DMS153 treated with DMSO at 0.1 percent for 48 hours (cell line): ENCODE measurements around the gene SLC6A5.

ENCODE experiments used
- DNase-seq: peaks from one replicate; lab custom pipeline; 2025; ENCODE audit not compliant: unreplicated experiment; lab: John Stamatoyannopoulos, UW

SLC6A5 gene

GRCh38 chr11:20618083-20618482 is 18.7 kb downstream of the SLC6A5 start:
- no peak for DNase-seq

GRCh38 chr11:20620988-20621387 is 21.6 kb downstream of the SLC6A5 start:
- no peak for DNase-seq

- DNase-seq, result no peak
Observed at GRCh38 chr11:20621679-20622078, 22.3 kb downstream of the SLC6A5 start.

- DNase-seq, result no peak
Observed at GRCh38 chr11:20623252-20623651, 23.8 kb downstream of the SLC6A5 start.

- DNase-seq, result no peak
Observed at GRCh38 chr11:20626279-20626678, 26.9 kb downstream of the SLC6A5 start.

GRCh38 chr11:20627026-20627425 is 27.6 kb downstream of the SLC6A5 start:
- DNase-seq, result no peak

- no peak for DNase-seq
Observed at GRCh38 chr11:20627701-20628100, 28.3 kb downstream of the SLC6A5 start.

- DNase-seq, result peak; percentile 25
Observed at GRCh38 chr11:20631519-20632168, 32.2 kb downstream of the SLC6A5 start.

GRCh38 chr11:20632169-20632532 is 32.7 kb downstream of the SLC6A5 start:
- DNase-seq, result no peak

- no peak for DNase-seq
Observed at GRCh38 chr11:20634044-20634443, 34.6 kb downstream of the SLC6A5 start.

- DNase-seq, result no peak
Observed at GRCh38 chr11:20634781-20635180, 35.4 kb downstream of the SLC6A5 start.

- DNase-seq, result no peak
Observed at GRCh38 chr11:20638074-20638473, 38.7 kb downstream of the SLC6A5 start.

- DNase-seq, result no peak
Observed at GRCh38 chr11:20639688-20640087, 40.3 kb downstream of the SLC6A5 start.

GRCh38 chr11:20640401-20640800 is 41.0 kb downstream of the SLC6A5 start:
- no peak for DNase-seq

- no peak for DNase-seq
Observed at GRCh38 chr11:20644360-20644759, 45.0 kb downstream of the SLC6A5 start.

GRCh38 chr11:20647976-20648565 is 48.7 kb downstream of the SLC6A5 start:
- DNase-seq, result peak; percentile 45

- DNase-seq, result no peak
Observed at GRCh38 chr11:20652150-20652806, 52.9 kb downstream of the SLC6A5 start.

- no peak for DNase-seq
Observed at GRCh38 chr11:20654038-20654437, 54.6 kb downstream of the SLC6A5 start.

GRCh38 chr11:20656901-20657300 is 57.5 kb downstream of the SLC6A5 start:
- DNase-seq, result no peak

GRCh38 chr11:20658135-20658534 is 58.7 kb downstream of the SLC6A5 start:
- no peak for DNase-seq

- DNase-seq, result no peak
Observed at GRCh38 chr11:20661445-20661844, 62.0 kb downstream of the SLC6A5 start.

GRCh38 chr11:20661850-20662249 is 62.4 kb downstream of the SLC6A5 start:
- DNase-seq, result no peak
